ENCODE measurements around the gene DDX53.

Gene DDX53

DNA sequence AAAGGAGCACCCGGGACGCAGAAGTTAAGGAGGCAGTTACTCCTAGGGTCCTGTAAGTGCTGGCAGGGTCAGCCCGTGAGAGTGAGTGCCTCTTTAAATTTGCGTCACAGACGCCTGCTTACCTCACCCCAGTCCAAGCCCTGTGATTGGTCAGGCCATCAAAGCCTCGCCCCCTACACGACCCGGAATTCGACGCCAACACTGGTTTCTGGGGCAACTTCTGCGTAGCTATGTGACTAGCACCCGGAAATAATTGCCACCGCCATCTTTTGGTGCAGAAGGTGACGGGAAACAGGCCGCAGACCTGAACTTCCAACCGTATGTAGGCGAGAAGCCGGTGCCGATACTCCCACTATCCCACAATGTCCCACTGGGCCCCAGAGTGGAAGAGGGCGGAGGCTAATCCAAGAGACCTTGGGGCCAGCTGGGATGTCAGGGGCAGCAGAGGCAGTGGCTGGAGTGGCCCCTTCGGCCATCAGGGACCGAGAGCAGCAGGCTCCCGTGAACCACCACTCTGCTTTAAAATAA is at the start of gene DDX53:
TSS of gene DDX53 (plus strand) at position 265 of the 528 bp plus-strand sequence. CDS start at position 363, 98 bp downstream.
- ATAC-seq: no peak
- Mint-ChIP-seq H3K27ac (no peak within 1 kb of the TSS), H3K4me1 (no peaks in the 10 kb centered on the region), H3K4me3 (no peak within 1 kb of the TSS), H3K9me3 (no peaks in the 10 kb centered on the region), H3K36me3 (no peaks in the 10 kb centered on the region), H3K27me3 (peaks cover 7% of the 10 kb centered on the region)

GRCh38 chrX:22950269-22951266 is 49.2 kb upstream of the DDX53 start:
- H3K27ac Mint-ChIP-seq: no peak overlapping the region
- peaks cover 16% of the 10 kb centered on the region for H3K4me1 Mint-ChIP-seq
- H3K36me3 Mint-ChIP-seq: no peaks in the 10 kb centered on the region
- H3K4me3 Mint-ChIP-seq: no peak overlapping the region
- no peaks in the 10 kb centered on the region for H3K9me3 Mint-ChIP-seq
- H3K27me3 Mint-ChIP-seq: no peaks in the 10 kb centered on the region
- peak; percentile 68 for ATAC-seq

- Mint-ChIP-seq H3K4me1 (peaks cover 16% of the 10 kb centered on the region), H3K27me3 (no peaks in the 10 kb centered on the region), H3K4me3 (no peak overlapping the region), H3K36me3 (no peaks in the 10 kb centered on the region), H3K9me3 (no peaks in the 10 kb centered on the region), H3K27ac (no peak overlapping the region)
- ATAC-seq: no peak
These were observed 47.8 kb upstream of the DDX53 start for GRCh38 chrX:22952010-22952409.

GRCh38 chrX:22958250-22958649 is 41.5 kb upstream of the DDX53 start:
- H3K4me1 Mint-ChIP-seq: no peaks in the 10 kb centered on the region
- H3K36me3 Mint-ChIP-seq: no peaks in the 10 kb centered on the region
- no peaks in the 10 kb centered on the region for H3K27me3 Mint-ChIP-seq
- no peak for ATAC-seq
- no peak overlapping the region for H3K4me3 Mint-ChIP-seq
- no peak overlapping the region for H3K27ac Mint-ChIP-seq
- H3K9me3 Mint-ChIP-seq: no peaks in the 10 kb centered on the region

- Mint-ChIP-seq H3K9me3 (no peaks in the 10 kb centered on the region), H3K36me3 (no peaks in the 10 kb centered on the region), H3K4me1 (no peaks in the 10 kb centered on the region), H3K4me3 (no peak overlapping the region), H3K27ac (no peak overlapping the region), H3K27me3 (no peaks in the 10 kb centered on the region)
- no peak for ATAC-seq
These were observed 40.4 kb upstream of the DDX53 start for GRCh38 chrX:22959204-22959920.

DNA sequence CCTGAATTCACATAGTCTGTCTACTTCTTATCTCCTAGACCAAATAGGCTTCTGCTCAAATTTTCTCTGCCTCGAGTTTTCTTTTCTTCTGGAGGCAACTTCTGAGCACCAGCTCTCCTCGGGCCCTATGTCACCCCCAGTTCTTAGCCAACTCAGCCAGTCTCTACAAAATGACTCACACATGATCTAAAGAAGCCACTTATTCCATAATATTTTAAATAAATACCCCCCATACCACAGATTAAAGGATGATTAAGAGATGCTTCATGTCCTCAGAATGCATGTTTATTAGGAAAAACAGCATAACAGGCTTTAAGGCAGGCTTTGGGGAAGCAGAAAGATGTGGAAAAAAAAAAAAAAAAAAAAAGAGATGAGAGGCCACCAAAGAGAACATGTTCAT is 36.6 kb upstream of the DDX53 start:
- H3K27ac Mint-ChIP-seq: no peak overlapping the region
- H3K4me3 Mint-ChIP-seq: no peak overlapping the region
- H3K36me3 Mint-ChIP-seq: no peaks in the 10 kb centered on the region
- H3K4me1 Mint-ChIP-seq: no peaks in the 10 kb centered on the region
- no peaks in the 10 kb centered on the region for H3K27me3 Mint-ChIP-seq
- H3K9me3 Mint-ChIP-seq: peaks cover under 1% of the 10 kb centered on the region
- no peak for ATAC-seq

- Mint-ChIP-seq H3K36me3 (no peaks in the 10 kb centered on the region), H3K4me3 (no peak overlapping the region), H3K27me3 (no peaks in the 10 kb centered on the region), H3K27ac (no peak overlapping the region), H3K4me1 (peaks cover 5% of the 10 kb centered on the region), H3K9me3 (peaks cover 6% of the 10 kb centered on the region)
- ATAC-seq: no peak
These were observed 31.3 kb upstream of the DDX53 start for GRCh38 chrX:22968494-22968893.

DNA sequence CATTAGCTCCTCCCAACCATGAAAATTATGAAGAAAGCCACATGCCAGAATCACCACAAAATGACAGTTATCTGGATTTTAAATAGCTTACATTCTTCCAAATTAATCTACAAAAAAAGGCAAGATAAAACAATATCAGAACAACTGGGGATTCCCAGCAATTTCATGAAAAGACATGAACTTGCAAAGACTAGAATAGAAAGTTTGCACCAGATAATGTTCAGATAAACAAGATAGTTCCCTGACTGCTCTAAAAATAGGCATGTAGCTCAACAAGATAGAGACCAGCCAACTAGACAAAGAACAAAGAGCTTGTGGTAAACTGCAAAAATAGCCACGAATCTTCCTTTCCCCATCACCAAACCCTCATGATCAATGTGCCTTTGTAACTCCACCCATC is 30.3 kb upstream of the DDX53 start:
- peaks cover 6% of the 10 kb centered on the region for H3K9me3 Mint-ChIP-seq
- no peak for ATAC-seq
- no peaks in the 10 kb centered on the region for H3K27me3 Mint-ChIP-seq
- peaks cover 5% of the 10 kb centered on the region for H3K4me1 Mint-ChIP-seq
- no peak overlapping the region for H3K4me3 Mint-ChIP-seq
- no peak overlapping the region for H3K27ac Mint-ChIP-seq
- no peaks in the 10 kb centered on the region for H3K36me3 Mint-ChIP-seq

DNA sequence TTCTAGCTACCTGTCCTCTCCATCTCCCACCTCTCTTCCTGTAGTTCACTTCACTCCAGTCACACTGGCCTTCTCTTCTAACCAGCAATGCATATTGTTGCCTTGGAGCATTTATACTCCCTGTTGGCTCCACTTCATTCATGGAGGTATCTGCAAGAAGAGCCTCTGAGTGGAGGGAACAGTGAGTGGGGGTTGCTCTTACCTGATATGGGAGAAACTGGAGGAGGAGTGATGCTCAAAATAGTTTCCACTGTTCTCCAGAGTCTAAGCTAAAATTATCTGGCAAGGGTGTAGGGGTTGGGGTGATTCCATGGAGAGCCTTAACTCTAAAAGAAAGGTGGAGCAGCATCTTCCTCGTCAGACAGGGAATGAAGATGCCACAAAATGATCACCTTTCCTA is 28.9 kb upstream of the DDX53 start:
- peaks cover 5% of the 10 kb centered on the region for H3K4me1 Mint-ChIP-seq
- H3K27ac Mint-ChIP-seq: no peak overlapping the region
- H3K9me3 Mint-ChIP-seq: peaks cover 6% of the 10 kb centered on the region
- no peak for ATAC-seq
- H3K27me3 Mint-ChIP-seq: no peaks in the 10 kb centered on the region
- no peaks in the 10 kb centered on the region for H3K36me3 Mint-ChIP-seq
- no peak overlapping the region for H3K4me3 Mint-ChIP-seq

- no peak for ATAC-seq
- no peaks in the 10 kb centered on the region for H3K4me1 Mint-ChIP-seq
- H3K9me3 Mint-ChIP-seq: peaks cover 3% of the 10 kb centered on the region
- no peaks in the 10 kb centered on the region for H3K36me3 Mint-ChIP-seq
- H3K27me3 Mint-ChIP-seq: no peaks in the 10 kb centered on the region
- no peak overlapping the region for H3K4me3 Mint-ChIP-seq
- no peak overlapping the region for H3K27ac Mint-ChIP-seq
These were observed 25.1 kb upstream of the DDX53 start for GRCh38 chrX:22974616-22975015.

GRCh38 chrX:22975786-22976185 is 24.0 kb upstream of the DDX53 start:
- no peak for ATAC-seq
- no peak overlapping the region for H3K4me3 Mint-ChIP-seq

GRCh38 chrX:22985958-22986357 is 13.8 kb upstream of the DDX53 start:
- H3K4me1 Mint-ChIP-seq: no peaks in the 10 kb centered on the region
- H3K36me3 Mint-ChIP-seq: no peaks in the 10 kb centered on the region
- no peak overlapping the region for H3K27ac Mint-ChIP-seq
- no peaks in the 10 kb centered on the region for H3K9me3 Mint-ChIP-seq
- H3K4me3 Mint-ChIP-seq: no peak overlapping the region
- ATAC-seq: no peak
- no peaks in the 10 kb centered on the region for H3K27me3 Mint-ChIP-seq

More at GRCh38 chrX:22975786-22976185, 24.0 kb upstream of the DDX53 start:
- no peaks in the 10 kb centered on the region for H3K9me3 Mint-ChIP-seq
- no peaks in the 10 kb centered on the region for H3K4me1 Mint-ChIP-seq
- no peak overlapping the region for H3K27ac Mint-ChIP-seq
- no peaks in the 10 kb centered on the region for H3K36me3 Mint-ChIP-seq
- H3K27me3 Mint-ChIP-seq: no peaks in the 10 kb centered on the region

GRCh38 chrX:22987452-22987851 is 12.3 kb upstream of the DDX53 start:
- no peak overlapping the region for H3K4me3 Mint-ChIP-seq
- no peak for ATAC-seq
- H3K9me3 Mint-ChIP-seq: no peaks in the 10 kb centered on the region
- H3K27me3 Mint-ChIP-seq: no peaks in the 10 kb centered on the region
- H3K36me3 Mint-ChIP-seq: no peaks in the 10 kb centered on the region
- H3K4me1 Mint-ChIP-seq: no peaks in the 10 kb centered on the region
- no peak overlapping the region for H3K27ac Mint-ChIP-seq

GRCh38 chrX:23003116-23003515 is 3.4 kb downstream of the DDX53 start:
- H3K4me1 Mint-ChIP-seq: no peaks in the 10 kb centered on the region
- no peak for ATAC-seq
- H3K9me3 Mint-ChIP-seq: peaks cover 5% of the 10 kb centered on the region

GRCh38 chrX:23008431-23009099 is 8.8 kb downstream of the DDX53 start:
- H3K4me1 Mint-ChIP-seq: no peaks in the 10 kb centered on the region

More at GRCh38 chrX:23003116-23003515, 3.4 kb downstream of the DDX53 start:
- Mint-ChIP-seq H3K27ac (no peak overlapping the region), H3K27me3 (no peaks in the 10 kb centered on the region), H3K36me3 (no peaks in the 10 kb centered on the region), H3K4me3 (no peak overlapping the region)

More at GRCh38 chrX:23008431-23009099, 8.8 kb downstream of the DDX53 start:
- Mint-ChIP-seq H3K36me3 (no peaks in the 10 kb centered on the region), H3K9me3 (peaks cover 5% of the 10 kb centered on the region), H3K4me3 (no peak overlapping the region), H3K27ac (no peak overlapping the region), H3K27me3 (no peaks in the 10 kb centered on the region)
- no peak for ATAC-seq
